SH-SY5Y (cell line): ENCODE data around the gene SLC4A9.

Experiments used
- GATA2 ChIP-seq: IDR thresholded peaks from 2 replicates; pipeline ENCODE4 v1.6.1; 2011; ENCODE audit warnings: mild to moderate bottlenecking, low read depth, low read length
- GATA3 ChIP-seq: IDR thresholded peaks from 2 replicates; pipeline ENCODE4 v1.6.1; 2011; ENCODE audit warnings: low read depth, mild to moderate bottlenecking, low read length, moderate library complexity

- TF ChIP-seq GATA3 (no peak), GATA2 (no peak)
These were observed 43.6 kb downstream of the SLC4A9 start for GRCh38 chr5:140403613-140404012.
